Measurements from ENCODE around the gene BBS9.

Gene BBS9

DNA sequence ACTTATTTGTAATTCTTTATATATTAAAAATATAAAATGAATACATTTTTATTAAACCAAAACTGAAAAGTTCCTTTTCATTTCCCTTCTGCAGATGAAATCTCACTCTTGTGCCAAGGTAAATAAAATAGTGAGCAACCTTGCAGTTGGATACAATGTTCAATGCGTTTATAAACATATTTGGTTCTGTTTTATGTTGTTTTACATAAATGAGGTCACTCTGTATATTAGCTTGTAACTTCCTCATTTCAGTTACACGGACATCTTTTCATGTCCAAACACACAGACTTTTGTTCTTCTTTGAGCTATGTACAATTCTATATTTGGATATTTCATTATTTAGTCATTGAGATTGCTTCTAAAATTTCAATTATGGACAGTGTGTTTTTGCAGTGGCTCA lies 107.7 kb downstream of the BBS9 start:
- H3K27me3 ChIP-seq (ENCODE audit: insufficient read depth, low read length, poor library complexity, severe bottlenecking): no peaks in the 10 kb centered on the region

DNA sequence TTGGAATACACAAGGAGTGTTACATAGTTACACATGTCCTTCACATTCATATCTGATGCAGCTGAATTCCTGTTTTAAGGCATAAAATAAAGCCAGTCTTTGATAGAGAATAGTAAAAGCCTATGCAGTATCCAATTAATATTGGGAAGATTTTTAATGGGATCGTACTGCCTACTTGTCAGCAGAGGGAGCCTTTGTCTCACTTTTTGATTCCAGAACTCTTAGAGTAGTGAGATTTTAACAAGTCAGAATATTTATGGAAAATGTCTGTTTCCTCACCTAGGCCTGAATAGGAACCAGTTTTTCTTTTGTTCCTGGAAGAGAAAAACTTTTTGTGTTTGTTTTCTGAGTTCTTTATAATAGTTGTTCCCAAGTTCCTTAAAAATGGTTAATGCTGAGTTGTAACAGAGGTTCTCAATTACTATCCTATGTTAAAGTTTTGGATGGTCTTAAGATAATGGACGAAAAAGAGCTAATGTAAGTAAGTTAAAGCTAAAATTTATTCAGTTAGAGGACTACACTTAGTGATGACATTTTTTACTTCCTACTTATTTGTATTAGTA lies 114.0 kb downstream of the BBS9 start:
- no peaks in the 10 kb centered on the region for H4K20me1 ChIP-seq (ENCODE audit: insufficient read depth, low read length, poor library complexity, severe bottlenecking)
- H3K4me3 ChIP-seq (ENCODE audit: low read length, poor library complexity, severe bottlenecking): no peak overlapping the region
- H3K4me2 ChIP-seq (ENCODE audit: low read depth, low read length, poor library complexity, severe bottlenecking): no peak overlapping the region
- H2AFZ ChIP-seq (ENCODE audit: low read length): no peak overlapping the region
- no peaks in the 10 kb centered on the region for H3K4me1 ChIP-seq (ENCODE audit: insufficient read depth, low read length, poor library complexity, severe bottlenecking)
- H3K9me2 ChIP-seq (replicated peaks; ENCODE audit: low read depth, low read length): no peaks in the 10 kb centered on the region
- H3F3A ChIP-seq (ENCODE audit: low read depth): no peaks in the 10 kb centered on the region
- H3K9me3 ChIP-seq (ENCODE audit: insufficient read depth, low read depth, low read length): no peaks in the 10 kb centered on the region
- TF ChIP-seq, protein P1, sequence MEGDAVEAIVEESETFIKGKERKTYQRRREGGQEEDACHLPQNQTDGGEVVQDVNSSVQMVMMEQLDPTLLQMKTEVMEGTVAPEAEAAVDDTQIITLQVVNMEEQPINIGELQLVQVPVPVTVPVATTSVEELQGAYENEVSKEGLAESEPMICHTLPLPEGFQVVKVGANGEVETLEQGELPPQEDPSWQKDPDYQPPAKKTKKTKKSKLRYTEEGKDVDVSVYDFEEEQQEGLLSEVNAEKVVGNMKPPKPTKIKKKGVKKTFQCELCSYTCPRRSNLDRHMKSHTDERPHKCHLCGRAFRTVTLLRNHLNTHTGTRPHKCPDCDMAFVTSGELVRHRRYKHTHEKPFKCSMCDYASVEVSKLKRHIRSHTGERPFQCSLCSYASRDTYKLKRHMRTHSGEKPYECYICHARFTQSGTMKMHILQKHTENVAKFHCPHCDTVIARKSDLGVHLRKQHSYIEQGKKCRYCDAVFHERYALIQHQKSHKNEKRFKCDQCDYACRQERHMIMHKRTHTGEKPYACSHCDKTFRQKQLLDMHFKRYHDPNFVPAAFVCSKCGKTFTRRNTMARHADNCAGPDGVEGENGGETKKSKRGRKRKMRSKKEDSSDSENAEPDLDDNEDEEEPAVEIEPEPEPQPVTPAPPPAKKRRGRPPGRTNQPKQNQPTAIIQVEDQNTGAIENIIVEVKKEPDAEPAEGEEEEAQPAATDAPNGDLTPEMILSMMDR (conservative IDR thresholded peaks at IDR 0.05; ENCODE audit: low read length): peak; percentile 88
- no peak for TF ChIP-seq EZH2phosphoT487 (IDR thresholded peaks at IDR 0.05; ENCODE audit: borderline replicate concordance)
- H3K27me3 ChIP-seq (ENCODE audit: insufficient read depth, low read length, poor library complexity, severe bottlenecking): no peaks in the 10 kb centered on the region
- H3K36me3 ChIP-seq (ENCODE audit: insufficient read depth, low read length): no peaks in the 10 kb centered on the region
- no peak overlapping the region for H3K9ac ChIP-seq (ENCODE audit: low read depth, low read length, poor library complexity, severe bottlenecking)
- H3K79me2 ChIP-seq (ENCODE audit: insufficient read depth, low read length): no peaks in the 10 kb centered on the region

More for the DNA sequence above, 107.7 kb downstream of the BBS9 start:
- H3K9me2 ChIP-seq (replicated peaks; ENCODE audit: low read depth, low read length): no peaks in the 10 kb centered on the region
- H3K36me3 ChIP-seq (ENCODE audit: insufficient read depth, low read length): no peaks in the 10 kb centered on the region
- no peak overlapping the region for H3K9ac ChIP-seq (ENCODE audit: low read depth, low read length, poor library complexity, severe bottlenecking)
- H3K4me3 ChIP-seq (ENCODE audit: low read length, poor library complexity, severe bottlenecking): no peak overlapping the region
- no peak for TF ChIP-seq EZH2phosphoT487 (IDR thresholded peaks at IDR 0.05; ENCODE audit: borderline replicate concordance)
- TF ChIP-seq, protein P1 (conservative IDR thresholded peaks at IDR 0.05; ENCODE audit: low read length): no peak
- H4K20me1 ChIP-seq (ENCODE audit: insufficient read depth, low read length, poor library complexity, severe bottlenecking): no peaks in the 10 kb centered on the region
- no peak overlapping the region for H2AFZ ChIP-seq (ENCODE audit: low read length)
- H3F3A ChIP-seq (ENCODE audit: low read depth): no peaks in the 10 kb centered on the region
- H3K4me1 ChIP-seq (ENCODE audit: insufficient read depth, low read length, poor library complexity, severe bottlenecking): no peaks in the 10 kb centered on the region
- no peaks in the 10 kb centered on the region for H3K79me2 ChIP-seq (ENCODE audit: insufficient read depth, low read length)
- H3K9me3 ChIP-seq (ENCODE audit: insufficient read depth, low read depth, low read length): no peaks in the 10 kb centered on the region
- no peak overlapping the region for H3K4me2 ChIP-seq (ENCODE audit: low read depth, low read length, poor library complexity, severe bottlenecking)

DNA sequence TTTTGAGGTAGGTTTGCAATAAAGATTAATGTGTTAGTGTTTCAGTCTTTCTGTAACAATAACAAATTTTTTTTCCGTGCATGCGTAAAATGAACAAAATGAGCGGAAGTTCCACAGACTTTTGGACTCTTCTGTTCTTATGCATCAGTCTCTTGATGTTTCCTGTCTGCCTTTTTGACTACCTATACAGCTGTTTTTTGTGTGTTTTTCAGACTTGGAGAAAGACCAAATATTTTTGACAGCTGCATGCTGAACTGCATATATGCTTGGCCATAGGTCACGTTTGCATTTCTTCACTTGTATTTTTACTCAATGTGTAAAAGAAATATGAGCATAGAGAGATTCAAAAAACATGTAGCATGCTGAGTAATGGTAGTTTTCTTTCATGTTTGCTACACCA lies 119.3 kb downstream of the BBS9 start:
- no peaks in the 10 kb centered on the region for H3K9me3 ChIP-seq (ENCODE audit: insufficient read depth, low read depth, low read length)
- TF ChIP-seq EZH2phosphoT487 (IDR thresholded peaks at IDR 0.05; ENCODE audit: borderline replicate concordance): no peak
- TF ChIP-seq, protein P1 (conservative IDR thresholded peaks at IDR 0.05; ENCODE audit: low read length): no peak
- H2AFZ ChIP-seq (ENCODE audit: low read length): no peak overlapping the region
- H3K4me2 ChIP-seq (ENCODE audit: low read depth, low read length, poor library complexity, severe bottlenecking): no peak overlapping the region
- no peaks in the 10 kb centered on the region for H3K9me2 ChIP-seq (replicated peaks; ENCODE audit: low read depth, low read length)
- no peaks in the 10 kb centered on the region for H3F3A ChIP-seq (ENCODE audit: low read depth)
- no peaks in the 10 kb centered on the region for H3K4me1 ChIP-seq (ENCODE audit: insufficient read depth, low read length, poor library complexity, severe bottlenecking)
- H3K79me2 ChIP-seq (ENCODE audit: insufficient read depth, low read length): no peaks in the 10 kb centered on the region
- H4K20me1 ChIP-seq (ENCODE audit: insufficient read depth, low read length, poor library complexity, severe bottlenecking): no peaks in the 10 kb centered on the region
- no peaks in the 10 kb centered on the region for H3K36me3 ChIP-seq (ENCODE audit: insufficient read depth, low read length)
- no peaks in the 10 kb centered on the region for H3K27me3 ChIP-seq (ENCODE audit: insufficient read depth, low read length, poor library complexity, severe bottlenecking)
- H3K4me3 ChIP-seq (ENCODE audit: low read length, poor library complexity, severe bottlenecking): no peak overlapping the region
- H3K9ac ChIP-seq (ENCODE audit: low read depth, low read length, poor library complexity, severe bottlenecking): no peak overlapping the region

All from Loucy (cell line).